Measurements from ENCODE around the gene SERPINA6.

DNA sequence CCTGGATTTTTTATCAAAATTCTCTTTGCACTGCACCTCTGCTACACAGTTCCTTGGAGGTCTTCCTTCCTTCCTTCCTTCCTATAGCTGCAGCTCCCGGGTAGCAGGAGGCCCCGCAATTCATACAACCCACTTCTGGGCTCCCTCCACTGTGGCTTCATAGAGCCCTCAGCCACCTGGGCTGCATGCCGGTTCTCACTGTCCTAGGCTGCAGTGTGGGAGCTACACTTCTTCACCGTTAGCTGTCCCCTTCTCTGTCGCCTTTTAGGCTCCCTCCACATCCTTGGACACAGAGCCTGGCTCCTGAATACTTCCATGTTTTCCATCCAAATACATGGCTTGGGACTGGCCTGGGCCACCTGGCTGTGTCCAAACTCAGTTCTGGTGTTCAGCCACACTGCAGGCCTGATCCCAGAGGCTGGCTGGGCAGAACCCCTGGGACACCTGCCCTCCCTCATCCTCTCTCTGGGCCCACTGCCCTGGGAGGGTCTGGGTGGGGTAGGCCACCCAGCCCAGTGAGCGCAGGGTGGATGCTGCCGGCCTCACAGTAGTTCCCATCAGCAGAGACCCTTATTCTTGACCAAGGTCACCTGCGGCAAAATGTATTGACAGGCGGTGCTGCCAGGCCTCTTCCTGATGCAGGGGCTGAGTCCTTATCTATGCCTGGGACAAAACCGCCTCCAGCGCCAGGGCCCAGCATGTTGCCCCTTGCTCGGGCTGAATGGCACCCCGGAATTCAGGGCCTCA is 31.8 kb downstream of the SERPINA6 start:
- TF ChIP-seq, protein P1, sequence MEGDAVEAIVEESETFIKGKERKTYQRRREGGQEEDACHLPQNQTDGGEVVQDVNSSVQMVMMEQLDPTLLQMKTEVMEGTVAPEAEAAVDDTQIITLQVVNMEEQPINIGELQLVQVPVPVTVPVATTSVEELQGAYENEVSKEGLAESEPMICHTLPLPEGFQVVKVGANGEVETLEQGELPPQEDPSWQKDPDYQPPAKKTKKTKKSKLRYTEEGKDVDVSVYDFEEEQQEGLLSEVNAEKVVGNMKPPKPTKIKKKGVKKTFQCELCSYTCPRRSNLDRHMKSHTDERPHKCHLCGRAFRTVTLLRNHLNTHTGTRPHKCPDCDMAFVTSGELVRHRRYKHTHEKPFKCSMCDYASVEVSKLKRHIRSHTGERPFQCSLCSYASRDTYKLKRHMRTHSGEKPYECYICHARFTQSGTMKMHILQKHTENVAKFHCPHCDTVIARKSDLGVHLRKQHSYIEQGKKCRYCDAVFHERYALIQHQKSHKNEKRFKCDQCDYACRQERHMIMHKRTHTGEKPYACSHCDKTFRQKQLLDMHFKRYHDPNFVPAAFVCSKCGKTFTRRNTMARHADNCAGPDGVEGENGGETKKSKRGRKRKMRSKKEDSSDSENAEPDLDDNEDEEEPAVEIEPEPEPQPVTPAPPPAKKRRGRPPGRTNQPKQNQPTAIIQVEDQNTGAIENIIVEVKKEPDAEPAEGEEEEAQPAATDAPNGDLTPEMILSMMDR (IDR thresholded peaks at IDR 0.05; ENCODE audit: low read depth, low read length) = no peak
- no peak for TF ChIP-seq EZH2phosphoT487 (IDR thresholded peaks at IDR 0.05; ENCODE audit: low read depth)

All from OCI-LY3 (cell line).